ENCODE results near the gene TPBGL. TPM values are rescaled to one million over a fixed set of nuclear protein-coding genes. Genes with fewer than 3 reads are reported as not detected.

Gene TPBGL
- polyA plus RNA-seq, 1 of the 3 experiments (the other 2 are of a cell fraction): 0.03 TPM

- TF ChIP-seq SMC3 (IDR thresholded peaks at IDR 0.05; ENCODE audit: low read depth, low read length) (no peak), POLR2AphosphoS5 (IDR thresholded peaks at IDR 0.05; ENCODE audit: low read depth, low read length) (no peak), NRF1 (IDR thresholded peaks at IDR 0.05; ENCODE audit: low read depth, low read length) (no peak), EZH2phosphoT487 (IDR thresholded peaks at IDR 0.05; ENCODE audit: borderline replicate concordance, low read depth) (no peak), FOSL2 (IDR thresholded peaks at IDR 0.05; ENCODE audit: borderline replicate concordance, low read depth) (no peak), CHD2 (IDR thresholded peaks at IDR 0.05; ENCODE audit: low read length, partially characterized antibody) (no peak), USF1 (IDR thresholded peaks at IDR 0.05; ENCODE audit: borderline replicate concordance, low read depth) (no peak), RCOR1 (IDR thresholded peaks at IDR 0.05; ENCODE audit: low read length) (no peak), SIN3A (IDR thresholded peaks at IDR 0.05; ENCODE audit: borderline replicate concordance, low read depth, low read length) (no peak), RXRA (IDR thresholded peaks at IDR 0.05; ENCODE audit: borderline replicate concordance, low read depth) (no peak), GABPA (IDR thresholded peaks at IDR 0.05; ENCODE audit: low read depth) (no peak), ELF1 (IDR thresholded peaks at IDR 0.05) (no peak)
- TF ChIP-seq, protein P1, sequence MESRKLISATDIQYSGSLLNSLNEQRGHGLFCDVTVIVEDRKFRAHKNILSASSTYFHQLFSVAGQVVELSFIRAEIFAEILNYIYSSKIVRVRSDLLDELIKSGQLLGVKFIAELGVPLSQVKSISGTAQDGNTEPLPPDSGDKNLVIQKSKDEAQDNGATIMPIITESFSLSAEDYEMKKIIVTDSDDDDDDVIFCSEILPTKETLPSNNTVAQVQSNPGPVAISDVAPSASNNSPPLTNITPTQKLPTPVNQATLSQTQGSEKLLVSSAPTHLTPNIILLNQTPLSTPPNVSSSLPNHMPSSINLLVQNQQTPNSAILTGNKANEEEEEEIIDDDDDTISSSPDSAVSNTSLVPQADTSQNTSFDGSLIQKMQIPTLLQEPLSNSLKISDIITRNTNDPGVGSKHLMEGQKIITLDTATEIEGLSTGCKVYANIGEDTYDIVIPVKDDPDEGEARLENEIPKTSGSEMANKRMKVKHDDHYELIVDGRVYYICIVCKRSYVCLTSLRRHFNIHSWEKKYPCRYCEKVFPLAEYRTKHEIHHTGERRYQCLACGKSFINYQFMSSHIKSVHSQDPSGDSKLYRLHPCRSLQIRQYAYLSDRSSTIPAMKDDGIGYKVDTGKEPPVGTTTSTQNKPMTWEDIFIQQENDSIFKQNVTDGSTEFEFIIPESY (IDR thresholded peaks at IDR 0.05; ENCODE audit: borderline replicate concordance, low read depth): no peak
- Histone ChIP-seq H3K27me3 (ENCODE audit: insufficient read depth) (no peaks in the 10 kb centered on the region), H3K4me2 (no peak overlapping the region), H3K9me3 (no peaks in the 10 kb centered on the region), H3K9ac (no peak overlapping the region), H3K4me3 (ENCODE audit: low read depth in 2 of 2, low read length in 1 of 2) (no peak overlapping the region), H3F3A (replicated peaks; ENCODE audit: insufficient read depth) (no peaks in the 10 kb centered on the region), H3K36me3 (replicated peaks in 1 of 2; ENCODE audit: control insufficient read depth in 1 of 2, insufficient read depth in 2 of 2, low read length in 1 of 2) (no peaks in the 10 kb centered on the region), H2AFZ (ENCODE audit: low read depth) (no peak overlapping the region), H3K79me2 (ENCODE audit: insufficient read depth) (no peaks in the 10 kb centered on the region), H4K20me1 (ENCODE audit: insufficient read depth) (no peaks in the 10 kb centered on the region), H3K9me2 (no peaks in the 10 kb centered on the region), H3K27ac (ENCODE audit: low read depth in 2 of 2, low read length in 1 of 2) (no peak overlapping the region), H3K4me1 (ENCODE audit: control insufficient read depth in 1 of 2, insufficient read depth in 2 of 2, low read depth in 1 of 2, low read length in 1 of 2) (peaks cover 0 to 9% of the 10 kb centered on the region in 2 experiments; a peak in 1 of 4 replicates)
- POLR2A ChIA-PET: no interaction called here
- no peak for DNase-seq
- CTCF ChIA-PET: interaction anchor here (0.8 to 27.4 kb wide), 3 partner anchors 53 to 120 kb away, joined by 3 to 701 read pairs (median 4); no protein-coding TSS in a partner anchor
- WGBS (ENCODE audit: low lambda C conversion rate): 92% methylated on average over 16 of the region's 17 CpGs
These were observed 47.0 kb downstream of the TPBGL start for GRCh38 chr11:75287579-75287978.

DNA sequence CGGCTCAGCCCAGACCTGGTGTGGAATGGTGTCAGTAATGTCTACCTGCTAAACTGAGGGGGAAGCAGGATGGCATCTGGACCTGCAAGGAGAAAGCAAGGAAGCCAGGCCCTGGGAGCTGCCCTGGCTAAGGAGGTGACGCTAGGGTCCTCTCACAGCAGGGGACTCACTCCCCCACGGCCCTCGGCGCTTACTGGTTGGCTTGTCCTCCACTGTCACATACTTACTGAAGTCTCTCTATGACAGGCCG lies 48.9 kb downstream of the TPBGL start:
- WGBS (ENCODE audit: low lambda C conversion rate): 88% methylated on average over 4 of the region's 6 CpGs
- CTCF ChIA-PET: interaction anchor here (1.4 to 27.4 kb wide), 3 partner anchors 9 to 91 kb away, joined by 4 to 701 read pairs (median 25); no protein-coding TSS in a partner anchor
- Histone ChIP-seq H4K20me1 (ENCODE audit: insufficient read depth) (no peaks in the 10 kb centered on the region), H3K9ac (no peak overlapping the region), H3K4me1 (ENCODE audit: control insufficient read depth in 1 of 2, insufficient read depth in 2 of 2, low read depth in 1 of 2, low read length in 1 of 2) (no peaks in the 10 kb centered on the region; a peak in 1 of 4 replicates), H3K79me2 (ENCODE audit: insufficient read depth) (no peaks in the 10 kb centered on the region), H3K9me2 (no peaks in the 10 kb centered on the region), H3F3A (replicated peaks; ENCODE audit: insufficient read depth) (no peaks in the 10 kb centered on the region), H3K9me3 (no peaks in the 10 kb centered on the region), H3K4me2 (no peak overlapping the region), H2AFZ (ENCODE audit: low read depth) (no peak overlapping the region), H3K27ac (ENCODE audit: low read depth in 2 of 2, low read length in 1 of 2) (no peak overlapping the region), H3K27me3 (ENCODE audit: insufficient read depth) (no peaks in the 10 kb centered on the region), H3K36me3 (replicated peaks in 1 of 2; ENCODE audit: control insufficient read depth in 1 of 2, insufficient read depth in 2 of 2, low read length in 1 of 2) (no peaks in the 10 kb centered on the region), H3K4me3 (ENCODE audit: low read depth in 2 of 2, low read length in 1 of 2) (no peak overlapping the region)
- POLR2A ChIA-PET: interaction anchor here (0.8 kb wide), 1 partner anchor 13 kb away, joined by 3 read pairs; no protein-coding TSS in a partner anchor
- no peak for DNase-seq
- TF ChIP-seq REST (IDR thresholded peaks at IDR 0.05; ENCODE audit: low read depth, low read length) (no peak), CHD2 (IDR thresholded peaks at IDR 0.05; ENCODE audit: low read length, partially characterized antibody) (no peak), IRF3 (IDR thresholded peaks at IDR 0.05; ENCODE audit: low read depth, low read length) (no peak)
- TF ChIP-seq, protein P2, sequence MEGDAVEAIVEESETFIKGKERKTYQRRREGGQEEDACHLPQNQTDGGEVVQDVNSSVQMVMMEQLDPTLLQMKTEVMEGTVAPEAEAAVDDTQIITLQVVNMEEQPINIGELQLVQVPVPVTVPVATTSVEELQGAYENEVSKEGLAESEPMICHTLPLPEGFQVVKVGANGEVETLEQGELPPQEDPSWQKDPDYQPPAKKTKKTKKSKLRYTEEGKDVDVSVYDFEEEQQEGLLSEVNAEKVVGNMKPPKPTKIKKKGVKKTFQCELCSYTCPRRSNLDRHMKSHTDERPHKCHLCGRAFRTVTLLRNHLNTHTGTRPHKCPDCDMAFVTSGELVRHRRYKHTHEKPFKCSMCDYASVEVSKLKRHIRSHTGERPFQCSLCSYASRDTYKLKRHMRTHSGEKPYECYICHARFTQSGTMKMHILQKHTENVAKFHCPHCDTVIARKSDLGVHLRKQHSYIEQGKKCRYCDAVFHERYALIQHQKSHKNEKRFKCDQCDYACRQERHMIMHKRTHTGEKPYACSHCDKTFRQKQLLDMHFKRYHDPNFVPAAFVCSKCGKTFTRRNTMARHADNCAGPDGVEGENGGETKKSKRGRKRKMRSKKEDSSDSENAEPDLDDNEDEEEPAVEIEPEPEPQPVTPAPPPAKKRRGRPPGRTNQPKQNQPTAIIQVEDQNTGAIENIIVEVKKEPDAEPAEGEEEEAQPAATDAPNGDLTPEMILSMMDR (IDR thresholded peaks at IDR 0.05): no peak
